Activated CD8-positive, alpha-beta memory T cell treated with anti-CD3 and anti-CD28 coated beads for 24 hours (primary cell): ENCODE data around the gene KLHL17.

ENCODE experiments used
- DNase-seq: peaks from one replicate; pipeline ENCODE4 v3.0.0-alpha.2; 2020

KLHL17 gene

DNA sequence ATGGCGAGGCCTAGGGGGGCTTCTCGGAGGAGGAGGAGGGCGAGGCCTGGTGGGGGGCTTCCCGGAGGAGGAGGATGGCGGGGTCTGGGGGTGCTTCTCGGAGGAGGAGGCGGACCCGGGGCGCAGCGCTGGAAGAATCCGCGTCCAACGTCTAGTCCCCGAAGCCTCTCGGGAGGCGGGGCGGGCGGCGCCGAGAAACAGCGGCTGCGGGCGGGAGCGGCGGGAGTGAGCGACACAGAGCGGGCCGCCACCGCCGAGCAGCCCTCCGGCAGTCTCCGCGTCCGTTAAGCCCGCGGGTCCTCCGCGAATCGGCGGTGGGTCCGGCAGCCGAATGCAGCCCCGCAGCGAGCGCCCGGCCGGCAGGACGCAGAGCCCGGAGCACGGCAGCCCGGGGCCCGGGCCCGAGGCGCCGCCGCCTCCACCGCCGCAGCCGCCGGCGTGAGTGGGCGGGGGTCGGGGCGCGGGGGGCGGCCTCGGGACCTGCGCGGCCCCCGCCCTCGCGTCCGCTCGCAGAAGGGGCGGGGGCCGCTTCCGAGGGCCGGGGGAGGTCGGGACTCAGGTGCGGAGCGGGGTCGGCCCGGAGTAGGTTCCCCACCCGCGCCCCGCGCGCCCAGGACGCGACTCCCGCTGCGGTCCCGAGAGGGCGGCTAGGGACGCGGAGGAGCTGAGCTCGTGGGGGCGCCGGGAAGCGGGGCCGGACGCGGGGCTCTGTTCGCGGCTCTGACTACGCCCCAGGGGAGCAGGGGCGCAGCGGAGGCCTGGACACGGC, at the start of gene KLHL17:
Gene KLHL17 (plus strand): TSS at position 222 of the 769 bp plus-strand sequence. CDS start 110 bp downstream, at position 332.
- DNase-seq, result peak; percentile 91

DNA sequence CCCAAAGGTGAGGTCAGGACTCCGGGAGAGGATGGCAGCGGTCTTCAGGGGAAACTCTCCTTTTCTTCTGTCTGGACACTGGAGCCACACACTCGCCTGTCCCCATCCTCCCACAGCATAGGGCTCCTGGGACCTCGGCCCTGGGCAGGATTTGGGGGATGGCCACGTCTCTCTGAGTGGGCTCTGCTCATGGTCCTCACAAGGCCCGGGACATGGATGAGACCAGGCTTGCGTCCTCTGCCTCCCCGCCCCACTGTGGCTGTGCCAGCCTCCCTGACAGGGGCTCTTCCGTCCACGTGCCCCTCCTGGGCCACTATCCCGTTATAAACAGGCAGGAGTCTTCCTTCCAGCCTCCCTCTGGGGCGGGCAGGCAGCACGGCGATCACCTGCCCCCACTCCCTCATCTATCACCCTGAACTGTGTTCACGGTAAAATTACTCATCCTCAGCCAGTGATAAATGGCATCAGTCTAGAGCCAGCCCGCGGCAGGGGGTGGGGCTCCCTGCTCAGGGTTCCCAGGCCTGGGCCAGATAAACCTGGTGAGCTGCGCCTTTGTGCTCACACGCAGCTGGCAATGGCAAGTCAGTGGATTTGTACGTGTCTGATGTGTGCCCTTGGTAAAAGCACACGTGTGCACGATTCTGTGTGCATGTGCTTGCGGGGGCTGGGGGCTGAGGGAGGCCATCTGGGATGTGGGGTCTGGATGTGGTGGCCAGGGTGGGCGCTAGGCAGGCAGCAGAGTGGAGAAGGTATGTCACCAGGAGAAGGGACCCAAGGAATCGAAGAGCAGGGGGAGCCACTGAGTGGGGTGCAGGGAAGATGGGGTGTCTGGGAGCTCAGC, 49.3 kb upstream of the KLHL17 start:
- no peak for DNase-seq

DNA sequence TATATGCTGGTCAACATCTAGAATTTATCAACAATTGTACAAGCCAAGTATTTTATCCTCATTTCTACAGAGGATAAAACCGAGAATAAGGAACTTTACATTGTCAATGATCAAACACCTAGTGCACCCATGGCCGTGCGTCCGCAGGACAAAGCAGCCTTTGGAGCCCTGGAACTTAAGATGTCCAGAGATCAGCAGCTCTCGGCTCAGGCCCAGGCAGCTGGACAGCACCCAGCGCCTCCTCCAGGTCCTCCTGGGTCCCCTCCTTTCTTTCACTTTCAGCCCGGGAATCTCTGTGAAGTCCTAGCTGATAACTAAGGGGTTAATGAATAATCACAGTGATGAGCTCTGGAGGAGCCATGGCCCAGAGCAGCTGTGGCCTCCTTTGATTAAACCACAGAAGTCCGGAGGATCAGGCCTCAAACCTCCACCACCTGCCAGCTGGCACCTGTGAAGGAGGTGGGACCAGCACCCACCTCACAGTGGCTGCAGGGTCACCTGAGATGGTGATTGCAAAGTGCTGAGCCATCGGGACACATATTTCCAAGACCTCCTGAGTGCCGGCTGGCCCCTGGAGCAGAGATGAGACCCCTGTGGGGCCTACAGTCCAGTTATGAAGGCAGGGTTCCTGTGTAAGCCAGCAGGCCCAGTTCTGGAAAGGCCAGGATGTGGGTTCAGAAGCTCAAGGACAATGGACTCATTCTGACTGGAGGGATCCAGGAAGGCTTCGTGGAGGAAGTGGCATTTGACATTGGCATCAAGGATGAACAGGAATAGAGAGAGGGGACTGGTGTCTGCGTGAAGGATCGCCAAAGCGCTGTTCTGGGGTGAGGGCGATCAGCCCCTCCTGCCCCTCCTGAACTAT, 48.3 kb upstream of the KLHL17 start:
- DNase-seq, result no peak

DNA sequence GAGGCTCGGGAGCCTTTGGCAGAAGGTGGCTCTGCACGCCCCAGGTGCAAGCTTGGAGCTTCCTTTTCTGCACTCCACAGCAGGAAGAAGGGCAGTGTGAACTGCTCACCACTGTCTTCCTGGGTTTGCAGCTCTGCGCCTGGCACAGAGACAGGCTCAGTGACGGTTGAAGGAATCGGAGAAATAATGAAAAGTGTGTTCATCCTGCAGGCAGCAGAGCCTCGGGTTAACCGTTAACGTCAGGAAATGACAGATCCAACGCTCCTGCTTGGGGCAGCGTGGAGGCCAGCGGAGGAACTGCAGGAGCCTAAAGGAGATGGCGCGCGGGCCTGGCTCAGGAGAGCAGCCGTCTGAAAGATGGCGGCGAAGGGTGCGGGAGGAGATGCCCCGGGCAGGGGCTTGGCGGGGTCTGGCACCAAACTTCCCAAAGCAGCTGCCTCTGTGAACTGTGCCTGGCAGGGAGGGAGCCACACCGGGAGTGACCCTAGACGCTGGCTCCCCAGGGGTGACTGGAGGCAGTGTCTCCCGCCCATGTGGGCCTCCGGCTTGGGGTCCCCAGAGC, 47.6 kb upstream of the KLHL17 start:
- DNase-seq, result no peak

DNA sequence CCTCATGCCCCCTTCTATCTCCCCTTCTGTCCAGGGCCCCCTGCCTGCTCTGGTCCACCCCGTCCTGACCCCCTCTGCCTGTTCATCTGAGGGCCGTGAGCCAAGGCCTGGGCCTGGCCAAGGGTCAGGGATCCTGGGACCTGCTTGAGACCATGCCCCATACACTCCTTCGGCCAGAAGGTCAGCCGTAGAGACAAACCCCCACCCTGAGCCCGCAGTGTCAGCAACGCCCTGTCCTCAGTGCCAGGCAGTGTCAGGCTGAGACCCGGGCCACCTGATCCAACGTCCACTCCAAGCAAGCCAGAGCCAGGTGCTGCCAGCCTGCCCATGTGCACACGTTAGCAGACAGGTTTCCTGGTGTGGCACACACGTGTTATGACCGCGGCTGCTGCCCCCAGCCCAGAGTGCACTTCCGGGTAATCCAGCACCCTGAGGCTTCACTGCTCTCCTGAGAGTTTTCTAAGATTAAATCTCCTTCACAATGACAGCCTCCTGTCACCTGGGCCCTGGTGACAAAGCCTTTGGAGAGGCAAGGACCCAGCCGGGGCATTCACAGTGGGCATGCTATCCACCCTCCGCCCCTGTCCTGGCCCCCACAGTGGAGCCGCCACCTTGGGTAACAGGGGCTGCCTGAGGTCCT, 46.8 kb upstream of the KLHL17 start:
- DNase-seq, result no peak

DNA sequence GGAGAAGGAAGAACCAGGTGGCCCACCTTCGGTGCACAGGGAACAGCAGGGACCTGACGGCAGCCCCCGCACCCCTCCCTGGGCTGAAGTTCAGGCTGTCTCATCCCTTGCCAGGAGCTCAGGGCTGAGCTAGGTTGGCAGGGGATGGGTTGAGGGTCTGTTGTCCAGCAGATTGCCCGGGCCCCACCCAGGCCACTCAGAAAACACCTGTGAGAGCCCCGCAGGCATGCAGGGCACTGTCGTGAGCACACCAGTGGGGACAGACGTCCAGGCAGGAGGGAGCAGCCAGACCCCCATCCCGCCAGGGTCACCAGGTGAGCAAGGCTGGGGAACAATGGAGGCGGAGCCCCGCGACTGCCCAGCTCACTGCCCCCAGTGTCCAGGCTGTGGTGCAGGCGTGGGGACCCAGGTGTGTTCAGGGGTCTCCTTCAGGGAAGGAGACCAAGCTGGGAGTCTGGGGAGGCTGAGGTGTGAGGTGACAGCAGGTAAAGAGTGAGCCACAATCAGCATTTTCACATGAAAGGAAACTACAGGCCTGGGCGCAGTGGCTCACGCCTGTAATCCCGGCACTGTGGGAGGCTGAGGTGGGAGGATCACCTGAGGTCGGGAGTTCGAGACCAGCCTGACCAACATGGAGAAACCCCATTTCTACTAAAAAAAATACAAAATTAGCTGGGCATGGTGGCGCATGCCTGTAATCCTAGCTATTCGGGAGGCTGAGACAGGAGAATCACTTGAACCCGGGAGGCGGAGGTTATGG, 46.1 kb upstream of the KLHL17 start:
- no peak for DNase-seq

DNA sequence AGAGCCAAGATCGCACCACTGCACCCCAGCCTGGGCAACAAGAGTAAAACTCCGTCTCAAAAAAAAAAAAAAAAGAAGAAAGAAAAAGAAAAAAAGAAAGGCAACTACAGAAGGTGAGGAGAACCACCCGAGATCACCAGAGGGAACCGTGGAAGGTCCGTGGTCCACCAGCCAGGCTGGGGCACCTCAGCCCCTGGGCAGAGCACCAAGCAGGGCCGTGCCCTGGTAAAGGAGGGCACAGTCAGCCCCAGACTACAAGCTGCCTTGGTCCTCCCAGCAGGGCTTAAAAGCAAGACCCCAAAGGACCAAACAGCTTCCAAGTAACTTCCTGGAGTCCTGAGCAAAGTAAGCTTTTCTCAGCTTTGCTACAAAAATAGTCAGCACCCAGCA, 45.5 kb upstream of the KLHL17 start:
- DNase-seq, result no peak

DNA sequence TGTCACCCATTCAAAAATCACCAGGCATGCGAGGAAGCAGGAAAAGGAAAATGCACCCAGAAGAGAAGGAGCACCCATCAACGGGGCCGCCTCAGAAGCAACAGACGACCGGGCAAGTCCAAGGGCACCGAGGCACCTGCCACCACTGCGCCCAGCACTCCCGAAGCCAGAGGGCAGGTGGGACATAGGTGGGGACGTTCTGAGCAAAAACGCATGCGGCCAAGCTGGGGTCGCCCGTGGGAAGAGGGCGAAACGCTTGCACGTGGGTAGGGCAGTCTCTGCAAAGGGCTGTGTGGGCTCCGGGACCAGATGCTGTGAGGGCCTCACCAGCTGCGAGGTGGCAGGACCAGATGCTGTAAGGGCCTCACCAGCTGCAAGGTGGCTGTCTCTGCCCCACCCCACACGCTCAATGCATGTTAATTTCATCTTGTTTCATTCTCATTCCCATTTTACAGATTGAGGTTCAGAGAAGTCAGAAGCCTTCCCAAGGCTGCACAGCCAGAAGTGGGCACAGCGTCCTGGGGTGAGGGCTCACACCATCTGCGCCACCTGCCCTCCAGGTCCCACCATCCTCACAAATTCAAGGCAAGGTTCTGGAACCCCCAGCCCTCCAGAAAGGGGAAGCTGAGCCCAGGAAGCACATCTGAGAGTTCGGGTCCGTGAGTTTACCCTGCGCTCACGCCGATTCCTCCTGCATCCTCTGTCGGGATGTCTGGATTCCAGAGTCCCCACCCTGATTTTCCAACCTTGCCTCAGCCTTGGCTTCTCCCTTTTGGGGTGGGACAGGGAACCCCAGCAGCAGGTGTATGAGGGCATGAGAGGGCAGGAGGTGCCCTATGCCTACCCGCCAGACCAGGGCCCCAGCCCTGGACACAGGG, 44.9 kb upstream of the KLHL17 start:
- no peak for DNase-seq

DNA sequence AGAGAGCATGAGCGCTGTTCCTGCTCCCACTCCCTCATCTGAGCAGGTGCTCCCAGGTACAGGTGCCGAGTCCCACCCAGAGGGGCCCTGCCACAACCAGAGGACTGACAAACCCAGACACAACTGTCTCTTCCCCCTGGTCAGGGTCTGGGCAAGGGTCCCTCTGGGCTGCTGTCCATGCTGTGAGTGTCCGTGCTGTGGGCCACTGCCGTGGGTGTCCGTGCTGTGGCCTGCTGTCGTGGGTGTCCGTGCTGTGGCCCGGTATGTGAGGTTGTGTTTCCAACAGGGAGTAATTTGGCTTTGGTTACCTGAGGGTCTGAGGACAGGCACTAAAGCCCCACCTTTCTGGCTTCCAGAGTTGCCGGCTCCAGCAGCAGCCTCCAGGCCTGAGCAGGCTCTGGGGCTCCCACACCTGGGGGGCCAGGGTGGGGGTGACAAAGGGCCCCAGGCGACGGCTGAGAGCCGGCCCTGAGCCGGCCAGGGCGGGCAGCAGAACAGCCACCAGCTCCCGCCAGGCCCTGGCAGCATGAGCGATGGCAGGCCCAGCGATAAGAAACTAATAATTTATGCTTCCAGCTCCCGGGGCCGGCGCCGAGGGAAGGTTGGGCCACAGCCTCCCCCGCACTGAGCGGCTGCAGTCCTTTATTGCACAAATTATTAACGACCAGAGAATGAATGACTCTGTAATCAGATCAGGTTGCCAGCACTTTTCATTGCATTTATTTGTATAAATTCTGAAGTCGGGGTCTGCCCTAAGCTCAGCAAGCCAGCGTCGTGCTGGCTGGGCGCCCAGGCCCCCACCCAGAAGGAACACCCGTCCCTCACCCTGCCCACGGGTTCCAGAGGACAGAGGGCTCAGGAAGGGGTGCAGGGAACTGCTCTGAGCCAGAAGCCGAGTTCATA, 44.0 kb upstream of the KLHL17 start:
- no peak for DNase-seq

DNA sequence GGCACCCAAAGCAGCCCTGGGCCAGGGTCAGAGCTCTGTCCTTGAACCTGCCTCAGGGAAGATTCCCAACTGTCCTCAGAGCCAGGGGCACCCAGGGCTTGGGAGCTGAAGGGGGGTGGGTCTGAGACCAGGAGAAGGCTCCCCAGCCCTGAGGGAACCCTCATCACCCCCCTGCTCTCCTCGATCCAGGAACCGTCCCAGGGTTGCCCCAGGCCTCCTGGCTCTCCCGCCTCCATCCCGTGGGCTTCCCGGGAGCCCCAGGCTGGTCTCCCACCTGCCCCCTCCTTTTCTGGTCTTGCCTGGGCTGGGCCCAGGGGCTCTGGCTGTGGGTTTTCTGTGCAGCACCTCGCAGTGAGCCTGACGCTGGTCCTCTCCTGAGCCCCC, 43.3 kb upstream of the KLHL17 start:
- DNase-seq, result no peak

DNA sequence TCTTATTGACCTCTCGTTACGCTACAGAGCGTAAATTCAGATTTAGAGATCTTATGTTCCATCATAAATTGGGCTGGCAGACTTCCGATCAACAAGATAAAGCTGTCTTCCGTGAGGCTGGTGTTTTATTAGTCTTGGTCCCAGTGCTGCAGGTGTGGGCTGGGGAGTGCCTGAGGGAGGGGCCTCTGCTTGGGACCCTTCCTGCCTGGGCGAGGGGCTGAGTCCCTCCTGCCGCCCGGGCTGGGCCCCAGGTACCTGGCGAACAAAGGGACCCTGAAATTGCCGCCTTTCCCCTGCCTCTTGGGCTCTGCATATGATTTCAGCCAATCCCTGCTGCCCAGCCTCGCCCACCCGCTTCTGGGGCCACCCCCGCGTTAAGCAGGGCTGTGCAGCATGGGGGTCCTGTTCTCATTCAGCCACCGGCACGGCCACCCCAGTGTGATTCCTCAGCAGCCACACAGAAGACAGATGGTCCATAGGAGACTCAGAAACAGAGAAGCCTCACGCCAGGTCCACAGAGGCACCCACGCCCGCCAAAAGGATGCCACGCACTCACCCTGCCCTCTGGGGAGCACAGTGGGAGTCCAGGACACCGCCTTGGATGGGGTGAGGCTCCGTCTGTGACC, 42.8 kb upstream of the KLHL17 start:
- no peak for DNase-seq

DNA sequence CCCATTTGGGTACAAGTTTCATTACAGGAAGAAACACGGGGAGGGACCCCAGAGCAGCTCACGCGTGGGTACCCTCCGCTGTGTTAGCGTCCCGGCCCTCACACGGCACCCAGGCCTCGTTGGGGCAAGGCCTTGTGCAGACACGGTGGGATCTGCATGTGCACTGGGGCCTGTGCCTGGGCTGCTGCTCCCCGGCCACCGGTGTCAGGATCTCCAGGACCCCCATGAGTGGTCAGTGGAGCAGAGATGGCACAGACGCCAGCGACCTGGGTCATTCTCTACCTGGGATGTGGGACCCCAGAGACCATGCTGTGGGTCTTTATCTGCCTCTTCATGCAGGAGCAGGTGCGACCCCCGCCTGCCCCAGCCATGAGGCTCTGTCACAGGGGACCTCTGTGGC, 42.0 kb upstream of the KLHL17 start:
- DNase-seq, result no peak

DNA sequence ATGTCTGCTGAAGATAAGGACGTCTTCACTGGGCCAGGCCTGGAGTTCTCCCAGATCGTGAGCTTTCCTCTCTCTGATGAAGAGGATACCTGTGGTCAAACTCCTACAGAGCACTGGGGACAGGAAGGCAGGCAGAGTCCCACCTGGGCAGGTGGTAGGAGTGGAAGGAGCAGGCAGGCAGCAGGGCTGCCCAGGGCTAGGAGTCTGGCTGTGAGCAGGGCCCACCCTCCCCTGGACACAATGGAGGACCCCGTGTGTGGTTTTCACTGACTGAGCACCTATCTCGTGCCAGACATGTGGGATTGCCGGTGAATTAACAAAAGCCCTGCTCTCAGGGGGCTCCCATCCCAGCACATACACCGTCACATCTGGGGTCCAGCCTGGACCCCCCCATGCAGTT, 41.5 kb upstream of the KLHL17 start:
- no peak for DNase-seq

DNA sequence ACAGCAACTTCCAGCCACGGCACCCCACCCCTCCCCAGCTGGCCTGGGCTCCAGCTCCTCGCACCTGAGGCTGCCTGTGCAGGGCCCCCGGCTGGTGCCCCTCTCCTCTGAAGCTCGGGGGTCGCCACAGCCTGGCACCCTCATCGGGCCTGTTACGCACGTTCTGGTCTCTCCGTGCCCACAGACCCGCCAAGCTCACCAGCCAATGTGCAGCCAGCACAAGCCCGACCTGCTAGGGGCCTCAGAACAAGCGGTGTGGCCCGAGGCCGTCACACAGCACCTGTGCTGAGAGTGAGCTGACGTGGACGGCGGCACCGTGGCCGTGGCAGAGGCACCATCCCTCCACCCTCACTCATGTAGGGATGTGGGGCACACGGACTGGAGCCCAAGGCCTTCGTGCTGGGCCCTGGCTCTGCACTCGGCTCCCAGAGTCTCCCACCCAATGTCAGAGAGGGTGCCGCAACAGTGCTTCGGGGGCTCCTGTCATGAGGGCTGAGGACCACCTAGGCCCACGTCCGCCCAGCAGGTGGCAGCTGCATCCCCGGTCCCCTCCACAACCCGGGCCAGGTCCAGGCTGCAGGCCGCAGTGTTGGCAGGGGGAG, 41.0 kb upstream of the KLHL17 start:
- DNase-seq, result no peak

DNA sequence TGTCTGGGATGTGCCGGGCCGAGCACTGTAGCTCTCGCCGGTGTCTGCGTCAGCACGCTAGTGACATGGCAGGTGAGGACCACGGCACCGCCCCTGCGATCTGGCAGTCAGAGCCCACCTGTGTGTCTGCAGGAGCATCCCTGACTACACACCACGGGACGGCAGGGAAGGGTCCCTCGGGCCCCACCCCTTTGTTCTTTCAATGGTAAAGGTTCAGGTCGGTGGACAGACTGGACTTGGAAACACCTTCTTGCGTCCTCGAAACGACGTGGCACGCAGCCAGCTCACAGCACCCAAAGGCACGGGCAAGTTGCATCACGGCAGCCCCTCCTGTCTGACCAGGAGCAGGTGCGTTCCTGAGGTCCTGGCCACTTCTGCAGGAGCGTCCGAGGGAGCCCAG, 40.4 kb upstream of the KLHL17 start:
- DNase-seq, result no peak

DNA sequence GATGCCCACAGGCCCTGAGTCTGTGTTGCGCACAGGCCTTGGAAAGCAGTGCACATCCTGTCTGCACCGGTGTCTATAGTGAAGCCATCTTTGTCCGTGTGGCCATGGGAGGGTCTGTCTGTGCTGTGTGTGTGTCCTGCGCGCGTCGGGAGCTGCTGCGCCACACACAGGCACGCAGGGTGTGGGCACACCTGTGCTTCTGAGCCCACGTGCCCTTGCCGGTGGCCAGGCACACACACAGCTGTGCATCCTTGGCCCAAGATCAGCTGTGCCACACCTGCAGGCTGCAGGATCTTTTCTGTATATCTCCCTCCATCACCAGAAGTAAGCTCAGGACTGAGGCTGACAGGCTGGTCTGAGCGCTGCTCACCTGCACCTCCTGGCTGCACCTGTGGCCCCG, 39.9 kb upstream of the KLHL17 start:
- DNase-seq, result no peak

DNA sequence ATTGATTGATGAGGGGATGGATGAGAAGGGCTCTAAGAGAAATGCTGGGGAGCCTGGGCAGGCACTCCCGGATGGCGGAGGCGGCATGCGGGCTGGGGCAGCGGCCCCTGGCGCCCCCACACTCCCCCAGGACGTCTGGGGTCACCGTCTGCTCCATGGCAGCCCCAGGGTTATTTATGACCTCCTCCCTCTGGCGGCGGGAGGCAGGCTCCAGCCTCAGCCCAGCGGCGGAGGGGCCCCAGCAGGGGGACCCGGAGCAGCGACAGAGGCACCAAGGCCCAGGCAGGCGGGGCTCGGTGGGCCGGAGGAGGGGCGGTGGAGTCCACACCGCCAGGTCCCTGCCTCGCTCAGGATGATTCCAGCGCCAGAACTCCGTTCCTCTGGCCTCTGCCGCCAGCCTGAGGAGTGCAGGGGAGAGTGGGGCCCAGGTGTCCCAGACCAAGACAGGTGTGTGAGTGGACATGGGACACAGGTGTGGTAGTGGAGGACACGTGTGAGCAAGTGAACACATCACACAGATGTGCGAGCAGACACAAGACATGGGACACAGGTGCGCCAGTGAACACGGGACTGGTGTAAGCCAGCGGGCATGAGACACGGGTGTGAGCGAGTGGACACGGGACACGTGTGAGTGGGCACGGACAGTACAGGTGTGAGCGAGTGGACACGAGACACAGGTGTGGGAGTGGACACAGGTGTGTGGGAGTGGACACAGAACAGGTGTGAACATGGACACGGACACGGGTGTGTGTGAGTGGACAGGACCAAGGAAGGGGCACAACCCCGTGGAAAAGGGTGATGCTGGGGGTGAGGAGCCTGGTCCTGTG, 39.2 kb upstream of the KLHL17 start:
- DNase-seq, result no peak
